ENCODE measurements around the gene LRP10. TPM values are rescaled to one million over a fixed set of nuclear protein-coding genes. Genes with fewer than 3 reads are reported as not detected.

The LRP10 gene
- total and polyA plus RNA-seq, 2 donors (not counting 1 experiment from before 2014, with no cell fraction given): 99.7 to 120 TPM

DNA sequence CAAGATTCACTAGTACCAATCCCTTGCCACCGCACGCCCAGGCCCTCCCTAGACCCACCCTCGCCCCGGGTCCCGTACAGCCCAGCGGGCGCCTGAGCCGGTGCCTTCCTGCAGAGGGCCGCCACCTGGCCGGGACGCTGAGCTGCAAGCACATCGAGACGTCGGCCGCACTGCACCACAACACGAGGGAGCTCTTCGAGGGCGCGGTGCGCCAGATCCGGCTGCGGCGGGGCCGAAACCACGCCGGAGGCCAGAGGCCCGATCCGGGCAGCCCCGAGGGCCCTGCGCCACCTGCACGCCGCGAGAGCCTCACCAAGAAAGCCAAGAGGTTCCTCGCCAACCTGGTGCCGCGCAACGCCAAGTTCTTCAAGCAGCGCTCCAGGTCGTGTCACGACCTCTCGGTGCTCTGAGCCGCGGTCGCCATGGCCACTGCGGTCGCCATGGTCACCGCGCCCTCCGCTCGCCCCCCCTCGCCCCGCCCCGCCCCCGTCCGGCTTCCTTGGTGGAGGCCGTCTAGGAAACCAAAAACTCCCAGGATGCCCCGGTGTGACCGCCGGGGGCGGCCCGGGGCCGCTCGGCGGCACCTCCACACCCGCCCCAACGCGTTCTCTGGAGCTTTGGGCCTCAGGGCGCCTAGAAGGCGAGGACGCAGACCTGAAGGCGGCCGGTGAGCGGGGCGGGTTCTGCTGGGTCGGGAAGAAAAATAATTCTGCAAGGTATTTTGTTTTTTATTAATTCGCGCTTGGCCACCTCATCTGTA, 15.1 kb downstream of the LRP10 start:
- peaks cover 16% of the 10 kb centered on the region for H3K79me2 ChIP-seq (ENCODE audit: control insufficient read depth, insufficient read depth, low read length)
- ATAC-seq (ENCODE audit: low read depth): peak; percentile 62
- no peaks in the 10 kb centered on the region for H3K27me3 ChIP-seq (replicated peaks in 1 of 4; ENCODE audit: control extremely low read depth in 1 of 4, control insufficient read depth in 3 of 4, insufficient read depth in 4 of 4, low read length in 3 of 4)
- peak overlapping the region; percentile 85 to 94 for H3K27ac ChIP-seq (ENCODE audit: low read length in 2 of 2)
- H3K36me3 ChIP-seq (replicated peaks in 1 of 2; ENCODE audit: control extremely low read depth in 1 of 2, control insufficient read depth in 1 of 2, extremely low read depth in 1 of 2, insufficient read depth in 2 of 2, low read length in 1 of 2): no peaks in the 10 kb centered on the region
- H2AFZ ChIP-seq (ENCODE audit: insufficient read depth, low read depth, low read length, poor library complexity, severe bottlenecking): peak overlapping the region; percentile 77
- H3K27ac Mint-ChIP-seq: peak overlapping the region; percentile 99
- no peaks in the 10 kb centered on the region for H3K27me3 Mint-ChIP-seq
- ChIA-PET POLR2A (interaction anchor here (0.5 to 5.3 kb wide), 15 partner anchors 13 to 1410 kb away, joined by 3 to 61 read pairs (median 4); partner anchors contain the start of genes ACIN1, C14orf119, LRP10 and OXA1L), CTCF (interaction anchor here (0.6 to 7.0 kb wide), 13 partner anchors 10 to 316 kb away, joined by 3 to 101 read pairs (median 4); partner anchors contain the start of genes AJUBA and LRP10)
- H3K4me2 ChIP-seq (replicated peaks; ENCODE audit: low read depth, low read length, poor library complexity, severe bottlenecking): peak overlapping the region; percentile 85
- peak overlapping the region; percentile 44 to 83 (median 67) for H3K4me3 ChIP-seq (ENCODE audit: control extremely low read depth in 1 of 5, extremely low read depth in 1 of 5, insufficient read depth in 1 of 5, low read depth in 2 of 5, low read length in 4 of 5)
- no peaks in the 10 kb centered on the region for H3K9me3 ChIP-seq (ENCODE audit: control extremely low read depth in 1 of 3, control insufficient read depth in 2 of 3, insufficient read depth in 1 of 3, low read length in 2 of 3)
- no peaks in the 10 kb centered on the region for H4K20me1 ChIP-seq (ENCODE audit: control insufficient read depth, insufficient read depth, low read length, poor library complexity, severe bottlenecking)
- TF ChIP-seq, protein P1, sequence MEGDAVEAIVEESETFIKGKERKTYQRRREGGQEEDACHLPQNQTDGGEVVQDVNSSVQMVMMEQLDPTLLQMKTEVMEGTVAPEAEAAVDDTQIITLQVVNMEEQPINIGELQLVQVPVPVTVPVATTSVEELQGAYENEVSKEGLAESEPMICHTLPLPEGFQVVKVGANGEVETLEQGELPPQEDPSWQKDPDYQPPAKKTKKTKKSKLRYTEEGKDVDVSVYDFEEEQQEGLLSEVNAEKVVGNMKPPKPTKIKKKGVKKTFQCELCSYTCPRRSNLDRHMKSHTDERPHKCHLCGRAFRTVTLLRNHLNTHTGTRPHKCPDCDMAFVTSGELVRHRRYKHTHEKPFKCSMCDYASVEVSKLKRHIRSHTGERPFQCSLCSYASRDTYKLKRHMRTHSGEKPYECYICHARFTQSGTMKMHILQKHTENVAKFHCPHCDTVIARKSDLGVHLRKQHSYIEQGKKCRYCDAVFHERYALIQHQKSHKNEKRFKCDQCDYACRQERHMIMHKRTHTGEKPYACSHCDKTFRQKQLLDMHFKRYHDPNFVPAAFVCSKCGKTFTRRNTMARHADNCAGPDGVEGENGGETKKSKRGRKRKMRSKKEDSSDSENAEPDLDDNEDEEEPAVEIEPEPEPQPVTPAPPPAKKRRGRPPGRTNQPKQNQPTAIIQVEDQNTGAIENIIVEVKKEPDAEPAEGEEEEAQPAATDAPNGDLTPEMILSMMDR (IDR thresholded peaks at IDR 0.05): peak; percentile 42
- no peak for TF ChIP-seq EZH2 (IDR thresholded peaks at IDR 0.05; ENCODE audit: borderline replicate concordance, insufficient read depth, low read depth, low read length, poor library complexity, severe bottlenecking)
- peak overlapping the region; percentile 75 for H3K9ac ChIP-seq (ENCODE audit: low read length)
- no peaks in the 10 kb centered on the region for H3K9me3 Mint-ChIP-seq (ENCODE audit: insufficient read depth)
- WGBS (ENCODE audit: insufficient coverage): 2% methylated on average over 77 of the region's 77 CpGs
- intact Hi-C loops (cut with micrococcal nuclease): loop anchor here (1.0 to 5.0 kb wide), 4 partner anchors 33 to 416 kb away; partner anchors contain the start of genes DAD1, PPP1R3E and RBM23
- H3K4me1 Mint-ChIP-seq: peaks cover 71% of the 10 kb centered on the region
- H3K4me1 ChIP-seq (ENCODE audit: control insufficient read depth in 2 of 2, insufficient read depth in 2 of 2, low read length in 2 of 2): peaks cover 55 to 83% of the 10 kb centered on the region in 2 donors
- peak overlapping the region; percentile 97 for H3K4me3 Mint-ChIP-seq
- peak; percentile 89 for DNase-seq
